LHCN-M2 (cell line): ENCODE measurements around the gene FBXL4. TPM values are rescaled to one million over a fixed set of nuclear protein-coding genes. Genes with fewer than 3 reads are reported as not detected.
"Not testable (repeated sequence)": the region's sequence is repeated elsewhere in the genome, so short reads cannot be mapped to it uniquely, and the experiment has no call there.

Source experiments
- DNase-seq: peaks from one replicate; pipeline ENCODE4 v3.0.0-alpha.2; 2012; ENCODE audit warnings: low read depth
- total RNA-seq: library from RNA; depleted of rRNA; stranded (reverse); fragments of >200 nt; gene quantifications from 2 replicates; pipeline ENCODE4 v1.2.3, GENCODE V29; 2014

The FBXL4 gene
- total RNA-seq, 1 experiment from 2014 or later, result 14.8 TPM

GRCh38 chr6:98946266-98946878 is 1.4 kb downstream of the FBXL4 start:
- no peak for DNase-seq

- DNase-seq, result no peak
Measured at GRCh38 chr6:98945311-98946115, 2.2 kb downstream of the FBXL4 start.

GRCh38 chr6:98944598-98945081 is 3.1 kb downstream of the FBXL4 start:
- peak; percentile 18 for DNase-seq

GRCh38 chr6:98944168-98944567 is 3.6 kb downstream of the FBXL4 start:
- no peak for DNase-seq

- no peak for DNase-seq
Measured at GRCh38 chr6:98942263-98942803, 5.4 kb downstream of the FBXL4 start.

GRCh38 chr6:98941319-98941718 is 6.4 kb downstream of the FBXL4 start:
- DNase-seq, result no peak

- no peak for DNase-seq
Measured at GRCh38 chr6:98937351-98937750, 10.4 kb downstream of the FBXL4 start.

- no peak for DNase-seq
Measured at GRCh38 chr6:98932381-98932780, 15.4 kb downstream of the FBXL4 start.

GRCh38 chr6:98931696-98932095 is 16.1 kb downstream of the FBXL4 start:
- DNase-seq, result no peak

GRCh38 chr6:98929498-98930060 is 18.2 kb downstream of the FBXL4 start:
- no peak for DNase-seq

GRCh38 chr6:98928688-98929087 is 19.1 kb downstream of the FBXL4 start:
- no peak for DNase-seq

- no peak for DNase-seq
Measured at GRCh38 chr6:98927534-98927933, 20.2 kb downstream of the FBXL4 start.

- no peak for DNase-seq
Measured at GRCh38 chr6:98925831-98926230, 21.9 kb downstream of the FBXL4 start.

GRCh38 chr6:98924647-98925046 is 23.1 kb downstream of the FBXL4 start:
- DNase-seq, result no peak

GRCh38 chr6:98920904-98921431 is 26.8 kb downstream of the FBXL4 start:
- no peak for DNase-seq

GRCh38 chr6:98910946-98911345 is 36.8 kb downstream of the FBXL4 start:
- DNase-seq, result not testable (repeated sequence)

- DNase-seq, result no peak
Measured at GRCh38 chr6:98909236-98909635, 38.5 kb downstream of the FBXL4 start.

GRCh38 chr6:98906342-98906741 is 41.4 kb downstream of the FBXL4 start:
- not testable (repeated sequence) for DNase-seq

- DNase-seq, result no peak
Measured at GRCh38 chr6:98905759-98906158, 42.0 kb downstream of the FBXL4 start.

GRCh38 chr6:98904096-98904495 is 43.6 kb downstream of the FBXL4 start:
- DNase-seq, result peak; percentile 4

- DNase-seq, result no peak
Measured at GRCh38 chr6:98900706-98901105, 47.0 kb downstream of the FBXL4 start.

- DNase-seq, result peak; percentile 52
Measured at GRCh38 chr6:98894810-98895209, 52.9 kb downstream of the FBXL4 start.
